Measurements from ENCODE around the gene FYB1.
"Not testable (repeated sequence)": the region's sequence is repeated elsewhere in the genome, so short reads cannot be mapped to it uniquely, and the experiment has no call there.

- TF ChIP-seq EZH2phosphoT487 (IDR thresholded peaks at IDR 0.05; ENCODE audit: unreplicated experiment); REST (IDR thresholded peaks at IDR 0.05; ENCODE audit: unreplicated experiment); EZH2 (IDR thresholded peaks at IDR 0.05; ENCODE audit: low read depth, unreplicated experiment); CTCF (conservative IDR thresholded peaks at IDR 0.05; ENCODE audit: low read depth in 2 of 2); STAT1 (IDR thresholded peaks at IDR 0.05; ENCODE audit: unreplicated experiment): not testable (repeated sequence)
Observed at GRCh38 chr5:39234494-39234893, 15.1 kb upstream of the FYB1 start.

Measured in GM23338 (cell line).